ENCODE measurements around the gene SGMS1.

The SGMS1 gene

DNA sequence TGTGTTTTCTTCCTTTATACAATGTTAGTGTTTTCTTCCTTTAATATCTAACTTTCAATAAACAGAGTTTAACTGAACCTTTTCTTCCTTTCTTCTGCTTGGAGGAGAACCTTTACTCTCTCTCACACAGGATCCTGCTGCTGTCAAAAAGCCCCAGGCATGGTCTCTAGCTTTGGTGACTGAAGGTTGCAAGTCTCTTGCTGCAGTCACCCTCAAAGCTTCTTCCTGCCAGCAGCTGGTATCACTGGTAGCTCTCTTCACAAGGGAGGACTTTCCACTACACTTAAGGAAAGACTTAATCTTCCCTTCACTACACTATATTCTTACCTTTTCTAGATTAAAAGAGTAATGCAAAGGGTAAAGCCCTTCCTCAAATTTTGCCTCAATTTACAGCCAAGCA is 153.4 kb downstream of the SGMS1 start:
- no peak overlapping the region for H3K4me3 ChIP-seq (ENCODE audit: low read length)
- DNase-seq (ENCODE audit: low read depth) = no peak
- TF ChIP-seq, protein P1, sequence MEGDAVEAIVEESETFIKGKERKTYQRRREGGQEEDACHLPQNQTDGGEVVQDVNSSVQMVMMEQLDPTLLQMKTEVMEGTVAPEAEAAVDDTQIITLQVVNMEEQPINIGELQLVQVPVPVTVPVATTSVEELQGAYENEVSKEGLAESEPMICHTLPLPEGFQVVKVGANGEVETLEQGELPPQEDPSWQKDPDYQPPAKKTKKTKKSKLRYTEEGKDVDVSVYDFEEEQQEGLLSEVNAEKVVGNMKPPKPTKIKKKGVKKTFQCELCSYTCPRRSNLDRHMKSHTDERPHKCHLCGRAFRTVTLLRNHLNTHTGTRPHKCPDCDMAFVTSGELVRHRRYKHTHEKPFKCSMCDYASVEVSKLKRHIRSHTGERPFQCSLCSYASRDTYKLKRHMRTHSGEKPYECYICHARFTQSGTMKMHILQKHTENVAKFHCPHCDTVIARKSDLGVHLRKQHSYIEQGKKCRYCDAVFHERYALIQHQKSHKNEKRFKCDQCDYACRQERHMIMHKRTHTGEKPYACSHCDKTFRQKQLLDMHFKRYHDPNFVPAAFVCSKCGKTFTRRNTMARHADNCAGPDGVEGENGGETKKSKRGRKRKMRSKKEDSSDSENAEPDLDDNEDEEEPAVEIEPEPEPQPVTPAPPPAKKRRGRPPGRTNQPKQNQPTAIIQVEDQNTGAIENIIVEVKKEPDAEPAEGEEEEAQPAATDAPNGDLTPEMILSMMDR (conservative IDR thresholded peaks at IDR 0.05; ENCODE audit: low read length) = no peak

DNA sequence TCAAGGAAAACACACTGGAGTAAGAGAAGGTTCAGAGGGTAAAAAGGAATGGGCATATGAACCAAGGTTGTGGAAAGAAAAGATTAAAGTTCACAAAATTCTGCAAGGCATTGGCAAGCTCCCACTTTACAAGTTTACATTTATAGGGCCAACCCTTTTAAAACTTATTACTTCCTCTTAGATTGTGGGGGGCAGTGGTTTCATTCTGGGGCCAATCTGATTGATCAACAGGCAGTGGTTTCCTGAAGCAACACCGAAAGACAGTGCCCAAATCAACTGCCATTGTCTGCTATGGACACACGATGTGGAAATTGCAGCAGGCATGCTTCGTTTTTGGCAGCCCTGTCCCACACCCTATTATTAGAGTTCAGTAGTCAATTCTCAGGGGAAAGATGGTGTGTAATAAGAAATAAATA is 154.0 kb downstream of the SGMS1 start:
- DNase-seq (ENCODE audit: low read depth) = peak; percentile 51
- no peak overlapping the region for H3K4me3 ChIP-seq (ENCODE audit: low read length)
- TF ChIP-seq, protein P1 (conservative IDR thresholded peaks at IDR 0.05; ENCODE audit: low read length) = no peak

DNA sequence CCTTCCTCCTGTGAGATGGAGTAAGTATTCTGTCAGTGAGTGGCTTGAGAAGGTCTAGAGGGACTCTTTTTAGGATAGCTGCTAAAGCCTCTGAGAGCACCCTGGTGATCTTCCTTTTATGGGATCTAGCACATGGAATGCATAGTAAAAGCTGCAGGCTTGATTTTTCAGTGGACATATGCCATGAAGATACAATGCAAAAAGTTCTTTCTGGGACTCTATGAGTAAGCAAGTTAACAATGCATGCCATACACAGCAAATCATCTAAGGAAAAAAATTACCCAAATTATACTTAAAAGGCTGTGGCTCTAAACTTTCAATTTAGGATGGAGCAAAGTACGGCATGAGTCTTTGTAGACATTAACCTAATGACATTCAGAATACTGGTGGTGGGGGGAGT is 154.5 kb downstream of the SGMS1 start:
- DNase-seq (ENCODE audit: low read depth) = peak; percentile 62
- TF ChIP-seq, protein P1 (conservative IDR thresholded peaks at IDR 0.05; ENCODE audit: low read length) = no peak
- no peak overlapping the region for H3K4me3 ChIP-seq (ENCODE audit: low read length)

DNA sequence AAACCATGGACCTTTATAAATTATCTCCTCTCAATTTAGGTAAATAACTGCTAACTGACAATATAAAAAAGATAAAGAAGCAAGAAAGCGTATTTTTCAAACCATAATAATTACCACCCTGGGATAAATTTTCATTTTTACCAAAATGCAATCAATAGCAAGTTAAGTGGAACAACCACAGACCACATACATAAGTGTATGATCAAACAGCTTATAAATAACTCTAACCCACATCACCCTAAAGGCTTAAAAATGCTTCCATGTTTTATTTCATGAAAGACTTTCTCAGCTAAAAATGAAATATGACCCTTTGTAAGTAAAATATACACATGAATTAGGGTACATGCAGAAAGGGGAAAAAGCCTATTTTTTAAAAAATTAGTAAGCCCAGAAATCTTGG is 156.5 kb downstream of the SGMS1 start:
- no peak for DNase-seq (ENCODE audit: low read depth)
- TF ChIP-seq, protein P1 (conservative IDR thresholded peaks at IDR 0.05; ENCODE audit: low read length) = no peak
- no peak overlapping the region for H3K4me3 ChIP-seq (ENCODE audit: low read length)

DNA sequence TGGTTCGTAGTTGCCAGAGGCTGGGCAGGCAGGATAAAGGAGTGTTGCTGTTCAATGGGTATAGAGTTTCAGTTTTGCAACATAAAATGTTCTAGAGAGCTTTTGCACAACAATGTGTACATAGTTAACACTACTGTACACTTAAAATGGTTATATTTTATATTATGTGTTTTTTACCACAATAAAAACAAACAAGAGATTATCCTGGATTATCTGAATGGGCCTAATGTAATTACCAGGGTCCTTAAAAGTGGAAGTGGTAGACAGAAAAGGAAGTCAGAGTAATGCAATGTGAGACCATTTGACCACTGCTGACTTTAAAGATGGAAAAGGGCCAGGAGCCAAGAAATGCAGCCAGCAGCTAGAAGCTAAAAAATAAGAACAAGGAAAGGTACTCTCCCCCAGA is 159.7 kb downstream of the SGMS1 start:
- H3K4me3 ChIP-seq (ENCODE audit: low read length) = no peak overlapping the region
- no peak for DNase-seq (ENCODE audit: low read depth)
- TF ChIP-seq, protein P1 (conservative IDR thresholded peaks at IDR 0.05; ENCODE audit: low read length) = no peak

DNA sequence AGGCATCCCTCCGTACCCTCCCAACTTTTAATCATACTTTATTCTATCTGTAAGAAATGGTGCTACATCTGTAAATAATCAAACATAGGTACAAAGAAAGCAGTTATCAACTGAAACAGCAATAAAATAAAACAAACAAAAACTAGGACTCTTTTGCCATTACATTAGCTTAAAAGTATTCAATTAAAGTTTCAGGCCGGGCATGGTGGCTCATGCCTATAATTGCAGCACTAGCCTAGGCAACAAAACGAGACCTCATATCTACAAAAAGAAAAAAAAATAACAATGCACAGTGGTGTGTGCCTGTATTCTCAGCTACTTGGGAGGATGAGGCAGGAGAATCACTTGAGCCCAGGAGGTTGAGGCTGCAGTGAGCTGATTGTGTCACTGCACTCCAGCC is 161.9 kb downstream of the SGMS1 start:
- H3K4me3 ChIP-seq (ENCODE audit: low read length) = no peak overlapping the region
- DNase-seq (ENCODE audit: low read depth) = no peak
- TF ChIP-seq, protein P1 (conservative IDR thresholded peaks at IDR 0.05; ENCODE audit: low read length) = no peak

DNA sequence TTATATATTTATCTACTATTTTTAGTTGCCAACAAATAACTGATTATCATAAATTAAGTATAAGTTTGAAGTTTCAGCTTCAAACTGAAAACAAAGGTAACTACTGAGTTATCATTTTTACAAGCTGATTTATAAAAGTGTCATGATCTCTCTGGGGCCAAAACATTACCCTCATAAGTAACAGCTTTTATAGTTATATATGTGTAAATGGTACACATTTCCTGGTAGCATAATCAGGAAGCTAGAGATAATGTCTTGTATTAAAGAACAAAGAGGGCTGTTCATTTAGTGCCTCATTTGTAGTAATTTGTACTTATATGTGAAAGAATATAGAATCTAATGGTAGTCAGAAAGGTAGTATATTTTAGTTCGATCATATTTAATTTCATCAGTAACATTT is 162.6 kb downstream of the SGMS1 start:
- DNase-seq (ENCODE audit: low read depth) = no peak
- no peak overlapping the region for H3K4me3 ChIP-seq (ENCODE audit: low read length)
- TF ChIP-seq, protein P1 (conservative IDR thresholded peaks at IDR 0.05; ENCODE audit: low read length) = no peak
